Heart right ventricle (tissue), 16 donors: ENCODE data around the gene CORO2B. TPM values are rescaled to one million over a fixed set of nuclear protein-coding genes. Genes with fewer than 3 reads are reported as not detected.

Source experiments
- ATAC-seq, 8 donors: fragments of 200-7000 bp; cut with Tn5 transposase; one replicate each; pipeline ENCODE4 v1.9.1; 2020; ENCODE audit warnings: mild to moderate bottlenecking in 8 of 8, moderate library complexity in 8 of 8, moderate number of reproducible peaks in 1 of 8
- DNase-seq, 2 donors: peaks; one replicate each; pipeline ENCODE4 v3.0.0-alpha.2; 2020
- H3K27ac ChIP-seq, 10 donors: fragments of 200-600 bp; sonication (generic) in 2 of 10; one replicate each; pipeline versions ENCODE4 v1.5.0 to v1.8.0; 2020 to 2022; ENCODE audit warnings: mild to moderate bottlenecking in 3 of 10
- H3K27me3 ChIP-seq, 7 donors: fragments of 200-600 bp; one replicate each; pipeline ENCODE4 v1.8.0; 2021 to 2022; ENCODE audit warnings: mild to moderate bottlenecking in 2 of 7
- H3K36me3 ChIP-seq, 9 donors: fragments of 200-600 bp; sonication (generic) in 1 of 9; one replicate each; pipeline versions ENCODE4 v1.5.0 to v1.8.0; 2020 to 2022; ENCODE audit warnings: mild to moderate bottlenecking in 2 of 9
- H3K4me1 ChIP-seq, 9 donors: fragments of 200-600 bp; sonication (generic) in 1 of 9; one replicate each; pipeline versions ENCODE4 v1.5.0 to v1.8.0; 2020 to 2022; ENCODE audit warnings: mild to moderate bottlenecking in 4 of 9
- H3K4me3 ChIP-seq, 10 donors: fragments of 200-600 bp; sonication (generic) in 2 of 10; one replicate each; pipeline versions ENCODE4 v1.5.0 to v1.8.0; 2020 to 2022; ENCODE audit warnings: mild to moderate bottlenecking in 7 of 10, moderate library complexity in 2 of 10
- H3K9me3 ChIP-seq, 11 donors: fragments of 200-600 bp in 10 of 11; sonication (generic) in 2 of 11; one replicate each; pipeline versions ENCODE4 v1.5.0 to v1.8.0; 2013 to 2022; ENCODE audit warnings: mild to moderate bottlenecking in 2 of 11, control low read depth in 1 of 11, moderate library complexity in 1 of 11
- WGBS, 2 donors: extraction: QIAGEN DNeasy Blood & Tissue Kit; methylation state at CpG; one replicate each; pipeline ENCODE4 v1.1.7; 2013; ENCODE audit warnings: inconsistent platforms in 1 of 2; 5-methylcytosine and 5-hydroxymethylcytosine counted together
- intact Hi-C, 10 donors: fragments of 100-400 bp; cut with DNase I; formaldehyde crosslinking; loops; one replicate each; pipeline versions ENCODE4 v1.11.1 to v1.14.2; 2022
- polyA plus RNA-seq, 2 donors: library from polyadenylated mRNA; stranded (reverse); fragments of 200-250 nt; gene quantifications; one replicate each; pipeline ENCODE4 v1.2.3, GENCODE V29; 2013
- total RNA-seq, 10 donors: library from RNA; stranded (reverse); fragmentation: NEBNext Ultra II Directional in 3 of 10; extraction: Animal tissue kit (Norgen Biotek cat#: 25700) in 3 of 10; gene quantifications; one replicate each; pipeline versions ENCODE4 v1.2.1 to v1.2.4, GENCODE V29; 2021 to 2023
- TF ChIP-seq, protein P1 (sequence below), 9 donors: fragments of 200-600 bp; sonication (generic) in 2 of 9; IDR thresholded peaks; one replicate each; pipeline versions ENCODE4 v1.5.0 to v1.8.0; 2021 to 2022; ENCODE audit warnings: antibody characterized with exemption in 9 of 9, mild to moderate bottlenecking in 5 of 9, moderate library complexity in 1 of 9
- donor health status: Arrhythmogenic right ventricular cardiomyopathy.
- donor health status: ischemic (EF 13 %, LVEDD 7.1; RV severe dilation, severe dysfunction).
- donor health status: healthy with polysubstance abuse.
- donor health status: DM: no; HTN: yes; CAD: no.
- donor health status: DM: no; HTN: no; CAD: no.
- donor health status: ischemic (EF 25% LVEDD 6.9; RV normal size, moderate dysfunction).
- donor health status: ischemic (EF 25% LVEDD 5.7; RV mildly dilated, moderate dysfunction).
- donor health status: healthy.
- donor health status: DM: yes; HTN: yes; CAD: no.
- donor health status: Ischemic cardiomyopathy.
- donor health status: ischemic (EF 35%, LVEDD 5.7; RV mildly dilated, moderate dysfunction).
- donor health status: nonischemic (EF 11% LVEDD 7.7; RV severe dilation, severe dysfunction).
- donor health status: DM: yes; HTN: yes; CAD: no.
- donor health status: PGD.
- donor health status: ischemic (EF 29% LVEDD 5.4; RV normal size, mild dysfunction).
- donor health status: nonischemic (EF 23%, LVEDD 6.1; RV moderate dilation, normal function).

Gene CORO2B
- total and polyA plus RNA-seq, 12 donors, result 2.6 to 8.1 (median 4.5) TPM

GRCh38 chr15:68560501-68561113 is 18.2 kb upstream of the CORO2B start:
- ATAC-seq (no peak), DNase-seq (no peak)
- H3K27ac ChIP-seq, result no peak overlapping the region
- H3K27me3 ChIP-seq, result peaks cover 0 to 23% (median 0%) of the 10 kb centered on the region in 7 donors
- WGBS, 2 donors, result 91 to 92% methylated on average over 13 of the region's 13 CpGs
- H3K9me3 ChIP-seq, result no peaks in the 10 kb centered on the region
- peaks cover 0 to 19% (median 7%) of the 10 kb centered on the region in 9 donors for H3K4me1 ChIP-seq
- H3K4me3 ChIP-seq, result no peak overlapping the region
- no peaks in the 10 kb centered on the region for H3K36me3 ChIP-seq
- intact Hi-C loops, result no loop called here
- TF ChIP-seq, protein P1, sequence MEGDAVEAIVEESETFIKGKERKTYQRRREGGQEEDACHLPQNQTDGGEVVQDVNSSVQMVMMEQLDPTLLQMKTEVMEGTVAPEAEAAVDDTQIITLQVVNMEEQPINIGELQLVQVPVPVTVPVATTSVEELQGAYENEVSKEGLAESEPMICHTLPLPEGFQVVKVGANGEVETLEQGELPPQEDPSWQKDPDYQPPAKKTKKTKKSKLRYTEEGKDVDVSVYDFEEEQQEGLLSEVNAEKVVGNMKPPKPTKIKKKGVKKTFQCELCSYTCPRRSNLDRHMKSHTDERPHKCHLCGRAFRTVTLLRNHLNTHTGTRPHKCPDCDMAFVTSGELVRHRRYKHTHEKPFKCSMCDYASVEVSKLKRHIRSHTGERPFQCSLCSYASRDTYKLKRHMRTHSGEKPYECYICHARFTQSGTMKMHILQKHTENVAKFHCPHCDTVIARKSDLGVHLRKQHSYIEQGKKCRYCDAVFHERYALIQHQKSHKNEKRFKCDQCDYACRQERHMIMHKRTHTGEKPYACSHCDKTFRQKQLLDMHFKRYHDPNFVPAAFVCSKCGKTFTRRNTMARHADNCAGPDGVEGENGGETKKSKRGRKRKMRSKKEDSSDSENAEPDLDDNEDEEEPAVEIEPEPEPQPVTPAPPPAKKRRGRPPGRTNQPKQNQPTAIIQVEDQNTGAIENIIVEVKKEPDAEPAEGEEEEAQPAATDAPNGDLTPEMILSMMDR (IDR thresholded peaks at IDR 0.05), result no peak

DNA sequence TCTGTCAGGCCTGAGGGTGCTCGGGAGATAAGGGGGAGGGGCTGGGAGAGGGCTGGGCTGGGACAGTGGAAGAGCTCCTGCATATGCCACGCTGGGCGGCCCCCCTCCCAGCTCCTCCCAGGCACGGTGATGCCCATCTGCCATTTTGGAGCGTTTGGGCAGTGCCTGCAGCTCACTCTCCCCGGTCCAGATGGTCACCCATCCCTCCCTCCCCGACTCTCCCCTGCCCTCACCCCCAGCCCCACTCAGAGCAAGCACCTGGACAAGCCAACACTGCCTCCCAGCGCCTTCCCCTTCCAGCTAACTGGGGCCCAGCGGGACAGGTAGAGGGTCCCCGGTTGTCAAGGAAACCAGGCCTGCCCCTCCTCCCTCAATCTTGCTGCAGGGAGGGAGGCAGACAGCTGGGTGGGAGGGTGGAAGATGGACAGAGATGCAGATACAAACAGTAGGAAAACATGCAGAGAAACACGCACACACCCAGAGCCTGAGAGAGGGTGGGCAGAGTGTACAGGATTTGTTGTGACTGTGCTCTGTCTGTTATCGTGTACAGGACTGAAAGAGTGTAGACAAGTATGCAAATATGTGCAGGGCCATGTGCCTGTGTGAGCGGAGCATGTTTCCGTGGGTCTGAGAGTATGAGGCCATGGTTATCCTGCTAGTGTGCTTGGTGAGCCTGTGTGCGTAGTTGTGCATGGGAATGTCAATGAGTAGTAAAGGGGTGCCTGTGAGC is 17.5 kb upstream of the CORO2B start:
- no peak overlapping the region for H3K27ac ChIP-seq
- intact Hi-C loops, result no loop called here
- H3K4me3 ChIP-seq, result no peak overlapping the region
- ATAC-seq (no peak), DNase-seq (no peak)
- WGBS, 2 donors, result 87 to 89% methylated on average over 14 to 15 of the region's 15 CpGs
- TF ChIP-seq, protein P1 (IDR thresholded peaks at IDR 0.05), result no peak
- H3K27me3 ChIP-seq, result peaks cover 0 to 23% (median 0%) of the 10 kb centered on the region in 7 donors
- H3K9me3 ChIP-seq, result no peaks in the 10 kb centered on the region
- peaks cover 0 to 20% (median 7%) of the 10 kb centered on the region in 9 donors for H3K4me1 ChIP-seq
- no peaks in the 10 kb centered on the region for H3K36me3 ChIP-seq

- H3K9me3 ChIP-seq, result no peaks in the 10 kb centered on the region
- DNase-seq, result no peak
- intact Hi-C loops, result no loop called here
- no peak overlapping the region for H3K27ac ChIP-seq
- H3K4me1 ChIP-seq, result peaks cover 0 to 25% (median 7%) of the 10 kb centered on the region in 9 donors
- no peaks in the 10 kb centered on the region for H3K36me3 ChIP-seq
- ATAC-seq, result no peak
- 76 to 86% methylated on average over 3 of the region's 3 CpGs for WGBS, 2 donors
- H3K27me3 ChIP-seq, result peaks cover 0 to 23% (median 0%) of the 10 kb centered on the region in 7 donors
- no peak overlapping the region for H3K4me3 ChIP-seq
- TF ChIP-seq, protein P1 (IDR thresholded peaks at IDR 0.05), result no peak
Observed at GRCh38 chr15:68561901-68562300, 16.9 kb upstream of the CORO2B start.

GRCh38 chr15:68564173-68564572 is 14.6 kb upstream of the CORO2B start:
- TF ChIP-seq, protein P1 (IDR thresholded peaks at IDR 0.05), result no peak
- Histone ChIP-seq H3K4me1 (peaks cover 0 to 20% (median 9%) of the 10 kb centered on the region in 9 donors), H3K4me3 (no peak overlapping the region), H3K36me3 (no peaks in the 10 kb centered on the region), H3K27ac (no peak overlapping the region), H3K9me3 (no peaks in the 10 kb centered on the region), H3K27me3 (peaks cover 0 to 12% (median 0%) of the 10 kb centered on the region in 7 donors)
- intact Hi-C loops, result no loop called here
- no peak for DNase-seq
- WGBS, 2 donors, result 96 to 97% methylated on average over 5 of the region's 5 CpGs
- no peak for ATAC-seq
